Thyroid gland (tissue), 4 donors: ENCODE data around the gene OBSCN.

Experiments
- CTCF ChIP-seq, 6 experiments: fragments of 200-600 bp in 3 of 6; fragments of 450-650 bp in 3 of 6; sonication (generic) in 3 of 6; IDR thresholded peaks; one replicate each; pipeline ENCODE4 v1.5.1; 2016 to 2019; ENCODE audit warnings: antibody characterized with exemption in 6 of 6, mild to moderate bottlenecking in 2 of 6, inconsistent platforms in 1 of 6, moderate library complexity in 1 of 6
- POLR2A ChIP-seq, 2 donors: fragments of 450-650 bp; IDR thresholded peaks; one replicate each; pipeline ENCODE4 v1.6.1; 2017; ENCODE audit warnings: antibody characterized with exemption in 2 of 2, mild to moderate bottlenecking in 2 of 2, moderate library complexity in 1 of 2

GRCh38 chr1:228354390-228355320 lies 146.8 kb downstream of the OBSCN start:
- TF ChIP-seq CTCF (IDR thresholded peaks at IDR 0.05) (no peak), POLR2A (IDR thresholded peaks at IDR 0.05) (no peak)
